SIG-M5 (cell line): ENCODE measurements around the gene SCN4B.
"Not testable (repeated sequence)": the region's sequence is repeated elsewhere in the genome, so short reads cannot be mapped to it uniquely, and the experiment has no call there.

Experiments
- DNase-seq: peaks from one replicate; lab custom pipeline; 2025; lab: John Stamatoyannopoulos, UW

The SCN4B gene

GRCh38 chr11:118152552-118153471, at the start of gene SCN4B:
Gene SCN4B, minus strand, starts transcription at chr11:118152823. Its CDS starts 150 bp downstream, at chr11:118152673.
- DNase-seq: no peak

DNA sequence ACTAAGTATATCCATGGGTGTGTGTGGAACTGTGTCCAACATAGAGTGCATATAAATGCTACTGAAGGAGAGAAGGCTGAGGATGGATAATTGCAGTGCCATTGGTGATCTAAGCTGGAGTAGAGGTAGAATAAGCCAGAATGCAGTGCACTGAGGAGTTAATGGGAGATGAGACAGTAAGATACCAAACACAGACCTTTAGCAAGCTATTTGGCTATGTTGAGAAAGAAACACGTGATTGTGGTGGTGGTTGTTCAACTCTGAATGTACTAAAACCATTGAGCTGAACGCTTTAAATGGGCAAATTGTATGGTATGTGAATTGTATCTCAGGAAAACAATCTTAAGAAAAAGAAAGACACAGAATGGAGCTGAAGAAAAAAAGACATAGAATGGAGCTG, 49.3 kb upstream of the SCN4B start:
- no peak for DNase-seq

DNA sequence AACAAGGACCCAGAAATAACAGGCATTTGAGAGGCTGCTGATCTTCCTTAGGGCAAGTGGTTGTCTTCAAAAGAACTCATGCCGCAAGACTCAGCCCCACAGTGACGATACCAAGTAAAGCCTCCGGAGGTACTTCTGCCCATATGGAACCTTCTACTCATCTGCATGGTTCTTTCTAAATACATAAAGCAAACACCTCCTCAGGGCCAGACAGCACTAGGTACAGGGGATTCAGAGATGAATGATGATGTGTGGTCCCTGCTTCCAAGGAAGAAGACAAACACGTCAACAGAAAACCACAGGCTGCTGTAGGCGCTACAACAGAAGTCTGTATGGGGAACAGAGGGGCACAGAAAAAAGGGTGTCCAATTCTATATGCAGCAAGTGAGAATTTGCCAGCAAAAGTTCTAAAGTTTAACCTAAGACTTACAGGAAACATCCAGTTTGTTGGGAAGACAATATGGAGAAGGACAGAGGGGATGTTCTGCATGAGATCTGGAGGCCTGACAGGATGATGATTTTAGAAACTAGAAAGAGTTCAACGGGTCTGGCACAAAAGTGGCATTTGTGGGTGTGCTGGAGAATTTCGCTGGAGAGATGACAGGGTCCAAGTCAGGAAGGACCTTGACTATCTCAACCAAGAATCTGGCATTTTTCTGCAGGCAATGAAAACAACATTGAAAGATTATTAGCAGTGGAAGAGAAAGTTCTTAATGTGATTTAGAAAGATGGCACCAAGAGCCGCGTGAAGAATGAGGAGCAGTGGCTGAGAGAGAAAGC, 48.5 kb upstream of the SCN4B start:
- no peak for DNase-seq

- DNase-seq: no peak
Observed at GRCh38 chr11:118200497-118200896, 47.9 kb upstream of the SCN4B start.

DNA sequence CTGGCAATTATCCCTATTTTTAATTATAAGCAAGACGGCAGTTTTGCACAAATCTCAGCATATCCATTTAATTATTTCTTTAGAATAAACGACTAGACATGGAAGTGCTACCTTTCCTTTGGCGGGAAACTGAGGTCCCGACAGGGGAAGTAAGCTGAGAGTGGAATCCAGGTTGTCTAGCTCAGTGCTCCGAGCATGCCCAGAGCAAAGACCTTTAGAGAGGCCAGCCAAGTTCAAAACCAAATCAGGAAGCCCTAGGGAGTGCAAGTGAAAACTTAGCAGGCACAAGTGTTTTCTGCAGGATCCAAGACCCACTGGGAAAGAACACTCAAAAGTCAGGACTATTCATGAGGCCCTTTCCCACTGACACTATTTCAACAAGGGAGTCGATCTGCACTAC, 46.5 kb upstream of the SCN4B start:
- no peak for DNase-seq

DNA sequence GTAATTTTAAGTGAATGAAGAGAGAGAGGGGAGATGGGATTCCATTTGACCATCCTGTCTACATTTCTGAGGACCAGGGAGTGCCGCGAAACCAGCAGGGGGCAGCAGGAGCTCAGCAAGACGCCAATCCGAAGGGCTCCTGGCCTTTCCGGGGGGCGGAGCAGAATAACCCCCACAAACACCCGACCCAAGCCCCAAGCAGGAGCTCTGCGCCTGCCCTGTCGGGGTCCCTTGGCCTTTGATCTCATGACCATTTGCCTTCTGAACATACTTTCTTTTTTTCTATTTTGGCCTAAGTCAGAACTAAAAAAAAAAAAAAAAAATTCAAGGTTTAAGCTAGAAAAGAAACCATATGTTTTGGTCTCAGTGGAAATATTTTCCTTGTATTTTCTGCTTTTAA, 45.7 kb upstream of the SCN4B start:
- DNase-seq: no peak

DNA sequence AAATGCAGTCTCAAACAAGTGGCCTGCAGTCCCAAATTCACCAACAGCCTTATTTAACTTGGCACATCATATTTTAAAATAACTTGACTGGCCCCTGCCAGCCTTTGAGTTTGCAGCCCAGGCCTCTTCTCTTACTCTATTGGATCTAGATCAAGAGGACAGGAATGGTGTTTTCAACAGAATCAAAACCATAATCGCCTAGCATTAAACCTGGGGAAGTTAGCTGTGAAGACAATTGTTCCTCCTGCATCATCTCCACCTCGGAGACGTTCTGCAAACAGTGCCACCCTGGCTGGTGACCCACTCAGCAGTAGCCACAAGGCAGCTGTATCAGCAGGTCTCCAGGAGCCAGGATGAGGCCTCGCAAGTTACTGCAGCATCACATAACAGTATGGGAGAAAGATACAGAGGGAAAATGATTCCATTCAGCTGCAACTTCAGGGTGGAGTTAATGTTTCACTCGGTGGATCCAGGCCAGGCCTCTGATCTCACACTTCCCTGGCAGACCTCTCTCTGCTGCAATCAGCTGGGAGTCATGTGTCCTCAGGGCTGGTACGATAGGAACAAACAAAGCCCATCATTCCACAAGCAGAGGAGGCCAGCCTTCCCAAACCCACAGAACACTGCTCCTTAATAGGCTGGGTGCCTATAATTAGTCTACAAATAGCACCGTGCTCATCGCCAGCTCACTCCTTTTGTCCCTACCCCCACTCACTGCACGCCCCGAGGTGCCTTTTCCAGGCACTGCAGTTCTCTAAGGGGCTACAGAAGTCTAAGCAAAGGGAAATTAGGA, 42.4 kb upstream of the SCN4B start:
- no peak for DNase-seq

DNA sequence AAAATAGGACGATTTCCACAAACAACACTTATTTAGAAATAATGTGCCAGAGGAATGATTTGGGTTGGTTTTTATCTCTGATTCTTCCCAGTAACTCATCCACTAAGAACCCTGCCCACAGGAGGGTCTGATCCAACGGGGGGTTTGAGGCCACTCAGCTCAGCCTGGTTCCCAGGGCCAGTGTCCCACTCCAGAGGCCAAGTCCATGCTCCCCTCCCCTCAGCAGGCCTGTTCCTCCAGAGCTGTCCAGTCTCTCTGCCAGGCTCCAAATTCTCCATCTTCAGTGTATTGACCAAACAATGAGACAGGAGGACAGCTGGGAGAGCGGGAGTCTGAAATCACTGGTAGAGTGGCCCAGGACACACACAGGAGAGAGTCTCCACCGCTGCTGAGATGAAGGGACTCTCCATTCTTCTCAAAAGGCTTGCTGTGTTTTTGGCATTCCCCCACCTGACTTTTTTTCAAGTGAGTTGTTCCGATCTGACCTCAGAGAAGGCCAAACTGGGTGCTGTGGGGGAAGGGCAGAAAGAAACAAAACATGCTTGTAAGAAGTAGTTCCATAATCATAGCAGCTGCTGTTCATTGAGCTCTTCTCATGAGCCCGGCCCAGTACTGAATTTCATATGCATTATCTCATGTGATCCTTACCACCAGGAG, 41.4 kb upstream of the SCN4B start:
- no peak for DNase-seq

DNA sequence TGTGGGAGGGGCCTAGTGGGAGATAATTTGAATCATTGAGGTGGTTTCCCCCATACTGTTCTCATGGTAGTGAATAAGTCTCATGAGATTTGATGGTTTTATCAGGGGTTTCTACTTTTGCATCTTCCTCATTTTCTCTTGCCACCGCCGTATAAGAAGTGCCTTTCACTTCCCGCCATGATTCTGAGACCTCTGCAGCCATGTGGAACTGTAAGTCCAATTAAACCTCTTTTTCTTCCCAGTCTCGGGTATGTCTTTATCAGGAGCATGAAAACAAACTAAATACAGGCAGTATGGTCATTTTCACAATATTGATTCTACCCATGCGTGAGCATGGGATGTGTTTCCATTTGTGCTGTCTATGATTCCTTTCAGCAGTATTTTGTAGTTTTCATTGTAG, 40.2 kb upstream of the SCN4B start:
- not testable (repeated sequence) for DNase-seq

GRCh38 chr11:118190942-118191506, 38.4 kb upstream of the SCN4B start:
- not testable (repeated sequence) for DNase-seq

GRCh38 chr11:118186346-118187107, 33.9 kb upstream of the SCN4B start:
- no peak for DNase-seq

GRCh38 chr11:118184784-118185579, 32.4 kb upstream of the SCN4B start:
- no peak for DNase-seq

GRCh38 chr11:118183691-118184090, 31.1 kb upstream of the SCN4B start:
- not testable (repeated sequence) for DNase-seq

DNA sequence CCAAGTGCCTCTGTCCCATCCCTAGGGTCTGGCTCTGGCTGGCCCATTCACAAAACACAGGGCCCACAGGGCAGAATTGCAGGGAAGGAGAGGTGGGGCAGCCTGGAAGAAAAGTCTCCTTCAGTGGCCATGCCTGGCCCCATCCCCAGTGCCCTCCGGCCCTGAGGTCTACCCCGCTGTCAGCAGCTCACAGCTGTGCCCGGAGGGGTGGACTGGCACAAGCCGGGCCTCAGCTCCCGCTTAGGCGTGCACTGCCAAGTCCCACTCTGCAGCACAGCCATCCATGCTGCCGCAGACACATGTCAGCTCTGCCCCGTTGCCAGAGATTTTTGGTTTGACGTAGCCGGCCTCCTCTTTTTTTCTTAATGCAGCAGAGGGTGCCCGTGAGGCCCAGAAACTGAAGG, 27.7 kb upstream of the SCN4B start:
- no peak for DNase-seq

- no peak for DNase-seq
Observed at GRCh38 chr11:118176778-118177134, 24.1 kb upstream of the SCN4B start.

DNA sequence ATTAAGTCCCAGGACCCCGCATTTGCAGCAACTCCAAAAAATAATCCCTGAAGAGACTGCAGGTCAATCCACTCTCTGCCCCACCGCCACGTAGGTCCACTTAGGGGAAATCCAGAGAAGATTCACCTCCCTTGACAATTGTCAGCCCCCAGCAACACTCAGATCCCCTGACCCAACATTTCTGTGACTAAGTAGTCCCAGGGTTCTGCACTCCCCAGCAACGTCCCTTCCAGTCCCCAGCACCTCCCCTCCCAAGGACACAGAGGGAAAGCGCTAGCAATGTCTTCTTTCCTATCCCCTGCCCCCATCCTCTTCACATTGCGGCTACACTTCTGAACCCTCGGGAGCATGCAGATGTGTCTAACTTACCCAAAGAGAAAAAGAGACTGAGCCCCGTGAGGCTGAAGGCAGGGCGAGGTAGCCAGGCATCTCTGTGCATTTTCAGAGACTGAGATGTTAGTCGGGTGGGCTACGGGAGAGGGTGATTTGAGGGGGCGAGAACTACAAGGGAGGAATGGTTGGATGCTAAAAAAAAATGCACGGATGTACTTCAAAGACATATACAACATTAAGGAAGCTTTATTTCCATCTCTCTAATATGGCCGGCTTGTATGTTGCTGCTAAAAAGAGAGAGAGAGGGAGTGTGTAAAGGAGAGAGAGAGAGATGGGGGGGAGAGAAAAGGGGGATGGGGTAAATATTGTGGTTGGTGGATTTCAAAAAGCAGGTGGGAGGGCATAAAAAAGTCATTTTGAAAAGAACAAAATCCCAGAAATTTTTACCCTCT, 23.6 kb upstream of the SCN4B start, which contains the start of gene SCN2B:
Gene SCN2B, minus strand, starts transcription at position 647 of the 785 bp plus-strand sequence. Its CDS starts 208 bp downstream, at position 439.
- no peak for DNase-seq

- DNase-seq: no peak
Observed at GRCh38 chr11:118175031-118175992, 22.7 kb upstream of the SCN4B start.
